GM19395 (cell line): ENCODE measurements around the gene ITGA2B.
"Not testable (repeated sequence)": the region's sequence is repeated elsewhere in the genome, so short reads cannot be mapped to it uniquely, and the experiment has no call there.

ENCODE experiments used
- ATAC-seq: cut with Tn5 transposase; IDR thresholded peaks from one replicate; pipeline ENCODE4 v1.9.1; 2021; ENCODE audit warnings: mild to moderate bottlenecking, moderate library complexity; ENCODE audit not compliant: unreplicated experiment

The ITGA2B gene

DNA sequence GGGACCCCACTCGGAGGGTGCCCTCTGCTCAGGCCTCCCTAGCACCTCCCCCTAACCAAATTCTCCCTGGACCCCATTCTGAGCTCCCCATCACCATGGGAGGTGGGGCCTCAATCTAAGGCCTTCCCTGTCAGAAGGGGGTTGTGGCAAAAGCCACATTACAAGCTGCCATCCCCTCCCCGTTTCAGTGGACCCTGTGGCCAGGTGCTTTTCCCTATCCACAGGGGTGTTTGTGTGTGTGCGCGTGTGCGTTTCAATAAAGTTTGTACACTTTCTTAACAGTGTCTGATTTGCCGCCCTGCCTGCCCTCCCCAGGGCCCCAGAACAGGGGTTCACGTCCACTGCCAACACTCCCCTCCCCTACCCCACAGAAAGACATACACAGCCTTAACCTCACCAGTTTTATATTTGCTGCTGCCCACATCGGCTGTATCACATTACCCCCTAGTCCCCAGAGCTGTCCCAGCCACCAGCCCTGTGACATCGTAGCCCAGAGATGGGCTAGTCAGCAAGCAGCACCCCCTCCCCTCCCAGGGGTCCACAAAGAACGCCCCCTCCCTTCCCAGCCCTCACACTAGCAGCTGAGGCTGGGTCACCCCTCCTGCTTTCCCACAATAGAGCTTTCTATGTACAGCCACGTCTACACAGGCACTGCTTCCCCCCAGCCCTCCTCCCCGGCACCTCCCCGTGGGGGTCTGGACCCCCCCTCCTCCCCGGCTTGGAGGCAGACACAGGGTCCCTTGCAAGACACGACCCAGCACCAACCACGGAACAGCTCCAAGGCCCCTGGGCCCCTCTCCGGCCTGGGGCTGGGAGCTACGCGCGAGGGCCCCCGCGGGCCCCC lies 36.4 kb downstream of the ITGA2B start:
- ATAC-seq, result no peak

DNA sequence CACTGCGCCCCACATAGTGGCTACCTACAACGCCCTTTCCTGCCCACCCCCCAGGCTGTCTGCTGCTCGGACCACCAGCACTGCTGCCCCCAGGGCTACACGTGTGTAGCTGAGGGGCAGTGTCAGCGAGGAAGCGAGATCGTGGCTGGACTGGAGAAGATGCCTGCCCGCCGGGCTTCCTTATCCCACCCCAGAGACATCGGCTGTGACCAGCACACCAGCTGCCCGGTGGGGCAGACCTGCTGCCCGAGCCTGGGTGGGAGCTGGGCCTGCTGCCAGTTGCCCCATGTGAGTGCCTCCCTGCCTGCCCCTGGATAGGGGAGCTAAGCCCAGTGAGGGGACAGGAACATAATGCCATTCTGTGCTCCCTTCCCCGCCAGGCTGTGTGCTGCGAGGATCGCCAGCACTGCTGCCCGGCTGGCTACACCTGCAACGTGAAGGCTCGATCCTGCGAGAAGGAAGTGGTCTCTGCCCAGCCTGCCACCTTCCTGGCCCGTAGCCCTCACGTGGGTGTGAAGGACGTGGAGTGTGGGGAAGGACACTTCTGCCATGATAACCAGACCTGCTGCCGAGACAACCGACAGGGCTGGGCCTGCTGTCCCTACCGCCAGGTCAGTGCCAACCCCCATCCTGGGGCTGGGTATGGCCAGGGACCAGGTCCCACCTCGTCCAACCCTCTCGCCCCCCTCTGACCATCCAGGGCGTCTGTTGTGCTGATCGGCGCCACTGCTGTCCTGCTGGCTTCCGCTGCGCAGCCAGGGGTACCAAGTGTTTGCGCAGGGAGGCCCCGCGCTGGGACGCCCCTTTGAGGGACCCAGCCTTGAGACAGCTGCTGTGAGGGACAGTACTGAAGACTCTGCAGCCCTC lies 37.3 kb downstream of the ITGA2B start:
- no peak for ATAC-seq

DNA sequence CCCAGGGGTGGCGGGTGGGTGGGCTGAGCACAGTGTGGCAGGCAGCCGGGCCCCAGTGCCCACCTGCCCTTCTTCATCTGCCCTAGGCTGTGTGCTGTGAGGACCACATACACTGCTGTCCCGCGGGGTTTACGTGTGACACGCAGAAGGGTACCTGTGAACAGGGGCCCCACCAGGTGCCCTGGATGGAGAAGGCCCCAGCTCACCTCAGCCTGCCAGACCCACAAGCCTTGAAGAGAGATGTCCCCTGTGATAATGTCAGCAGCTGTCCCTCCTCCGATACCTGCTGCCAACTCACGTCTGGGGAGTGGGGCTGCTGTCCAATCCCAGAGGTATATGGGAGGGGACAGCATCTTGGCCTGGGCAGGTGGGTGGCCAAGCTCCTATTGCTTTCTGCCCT lies 38.0 kb downstream of the ITGA2B start:
- ATAC-seq, result no peak

DNA sequence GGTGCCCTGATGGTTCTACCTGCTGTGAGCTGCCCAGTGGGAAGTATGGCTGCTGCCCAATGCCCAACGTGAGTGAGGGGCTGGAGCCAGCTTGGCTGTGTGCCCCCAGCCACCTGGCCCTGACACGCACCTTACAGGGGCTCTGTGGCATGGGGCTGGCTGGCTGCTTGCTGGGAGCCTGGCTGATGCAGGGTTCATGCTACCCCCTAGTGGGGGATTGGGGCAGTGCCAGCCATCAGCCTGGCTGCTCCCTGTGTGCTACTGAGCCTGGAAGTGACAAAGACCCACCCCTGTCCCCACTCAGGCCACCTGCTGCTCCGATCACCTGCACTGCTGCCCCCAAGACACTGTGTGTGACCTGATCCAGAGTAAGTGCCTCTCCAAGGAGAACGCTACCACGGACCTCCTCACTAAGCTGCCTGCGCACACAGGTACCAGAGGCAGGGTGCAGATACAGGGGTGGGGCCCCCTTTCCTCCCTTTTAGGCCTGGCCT lies 38.7 kb downstream of the ITGA2B start:
- ATAC-seq, result no peak

DNA sequence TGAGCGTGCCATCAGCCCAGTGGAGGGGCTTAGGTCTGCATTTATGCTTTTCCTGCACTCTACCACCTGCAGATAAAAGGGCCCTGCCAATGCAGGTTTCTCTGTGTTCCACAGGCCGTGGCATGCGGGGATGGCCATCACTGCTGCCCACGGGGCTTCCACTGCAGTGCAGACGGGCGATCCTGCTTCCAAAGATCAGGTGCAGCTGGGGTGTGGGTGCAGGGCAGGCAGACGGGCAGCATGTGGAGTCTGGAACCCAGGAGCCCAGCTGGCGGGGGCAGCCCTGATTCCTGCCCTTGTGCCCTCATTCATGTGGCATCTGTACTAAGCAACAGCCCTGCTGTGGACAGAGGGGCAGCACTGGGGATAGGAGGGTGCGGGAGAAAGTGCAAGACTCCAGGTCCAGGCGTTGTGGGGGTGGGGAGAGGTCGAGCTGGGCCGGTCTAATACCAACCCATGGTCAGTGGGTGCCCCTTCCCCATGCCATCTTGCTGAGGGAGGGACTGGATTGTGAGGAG lies 39.8 kb downstream of the ITGA2B start:
- ATAC-seq, result no peak

DNA sequence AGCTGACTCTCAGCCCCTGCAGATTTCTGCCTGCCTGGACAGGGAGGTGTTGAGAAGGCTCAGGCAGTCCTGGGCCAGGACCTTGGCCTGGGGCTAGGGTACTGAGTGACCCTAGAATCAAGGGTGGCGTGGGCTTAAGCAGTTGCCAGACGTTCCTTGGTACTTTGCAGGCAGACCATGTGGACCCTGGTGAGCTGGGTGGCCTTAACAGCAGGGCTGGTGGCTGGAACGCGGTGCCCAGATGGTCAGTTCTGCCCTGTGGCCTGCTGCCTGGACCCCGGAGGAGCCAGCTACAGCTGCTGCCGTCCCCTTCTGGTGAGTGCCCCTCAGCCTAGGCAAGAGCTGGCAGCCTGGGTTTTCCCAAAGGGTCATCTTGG lies 40.5 kb downstream of the ITGA2B start:
- ATAC-seq, result no peak

DNA sequence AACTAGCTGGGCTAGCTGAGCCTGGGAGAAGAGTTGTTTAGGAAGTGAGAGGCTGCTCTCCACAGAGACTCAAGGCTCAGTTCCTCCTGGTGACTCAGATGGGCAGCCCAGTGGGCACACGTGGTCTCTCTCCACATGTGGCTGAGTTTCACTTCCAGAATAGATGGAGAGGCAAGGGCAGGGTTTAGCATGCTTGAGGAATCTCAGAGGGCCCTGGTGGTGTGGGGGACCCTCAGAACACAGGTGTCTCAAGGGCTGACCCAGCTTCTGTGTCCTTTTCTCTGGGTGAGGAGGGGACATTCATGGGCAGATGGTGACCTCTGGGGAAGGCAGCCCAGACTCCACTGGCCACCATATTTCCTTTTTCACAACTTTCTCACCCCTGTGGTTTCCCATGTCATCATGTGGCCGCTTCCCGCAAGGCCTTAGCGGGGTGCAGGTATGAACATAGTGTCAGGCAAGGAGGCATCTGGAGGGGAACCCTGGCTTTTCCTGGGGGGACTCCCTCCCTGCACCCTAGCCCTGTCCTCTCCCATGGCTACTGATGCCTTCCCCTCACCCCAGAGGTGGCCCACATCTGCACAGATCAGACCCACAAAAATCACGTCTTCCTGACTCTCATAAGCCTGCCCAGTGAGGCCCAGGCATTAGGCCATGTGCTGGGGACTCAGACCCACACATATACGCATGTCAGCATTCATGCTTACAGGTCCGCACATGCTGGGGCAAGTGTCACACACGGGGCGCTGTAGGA lies 41.0 kb downstream of the ITGA2B start:
- ATAC-seq, result peak; percentile 39

DNA sequence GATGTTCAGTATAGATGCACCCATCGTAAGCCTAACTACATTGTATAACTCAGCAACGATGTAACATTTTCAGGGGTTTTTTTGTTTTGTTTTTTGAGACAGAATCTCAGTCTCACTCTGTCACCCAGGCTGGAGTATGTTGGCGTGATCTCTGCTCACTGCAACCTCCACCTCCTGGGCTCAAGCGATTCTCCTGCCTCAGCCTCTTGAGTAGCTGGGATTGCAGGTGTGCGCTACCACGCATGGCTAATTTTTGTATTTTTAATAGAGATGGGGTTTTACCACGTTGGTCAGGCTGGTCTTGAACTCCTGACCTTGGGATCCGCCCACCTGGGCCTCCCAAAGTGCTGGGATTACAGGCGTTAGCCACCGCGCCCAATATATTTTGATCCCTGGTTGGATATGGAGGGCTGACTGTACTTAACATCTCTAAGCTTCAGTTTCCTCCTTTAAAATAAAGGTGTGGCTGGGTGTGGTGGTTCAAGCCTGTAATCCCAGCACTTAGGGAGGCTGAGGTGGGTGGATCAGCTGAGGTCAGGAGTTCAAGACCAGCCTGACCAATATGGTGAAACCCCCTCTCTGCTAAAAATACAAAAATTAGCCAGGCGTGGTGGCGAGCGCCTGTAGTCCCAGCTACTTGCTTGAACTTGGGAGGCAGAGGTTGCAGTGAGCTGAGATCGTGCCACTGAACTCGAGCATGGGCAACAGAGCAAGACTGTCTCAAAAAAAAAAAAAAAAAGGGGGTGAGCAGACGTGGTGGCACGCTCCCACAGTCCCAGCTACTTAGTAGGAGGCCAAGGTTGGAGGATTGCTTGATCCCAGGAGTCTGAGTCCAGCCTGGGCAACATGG lies 42.0 kb downstream of the ITGA2B start:
- not testable (repeated sequence) for ATAC-seq

DNA sequence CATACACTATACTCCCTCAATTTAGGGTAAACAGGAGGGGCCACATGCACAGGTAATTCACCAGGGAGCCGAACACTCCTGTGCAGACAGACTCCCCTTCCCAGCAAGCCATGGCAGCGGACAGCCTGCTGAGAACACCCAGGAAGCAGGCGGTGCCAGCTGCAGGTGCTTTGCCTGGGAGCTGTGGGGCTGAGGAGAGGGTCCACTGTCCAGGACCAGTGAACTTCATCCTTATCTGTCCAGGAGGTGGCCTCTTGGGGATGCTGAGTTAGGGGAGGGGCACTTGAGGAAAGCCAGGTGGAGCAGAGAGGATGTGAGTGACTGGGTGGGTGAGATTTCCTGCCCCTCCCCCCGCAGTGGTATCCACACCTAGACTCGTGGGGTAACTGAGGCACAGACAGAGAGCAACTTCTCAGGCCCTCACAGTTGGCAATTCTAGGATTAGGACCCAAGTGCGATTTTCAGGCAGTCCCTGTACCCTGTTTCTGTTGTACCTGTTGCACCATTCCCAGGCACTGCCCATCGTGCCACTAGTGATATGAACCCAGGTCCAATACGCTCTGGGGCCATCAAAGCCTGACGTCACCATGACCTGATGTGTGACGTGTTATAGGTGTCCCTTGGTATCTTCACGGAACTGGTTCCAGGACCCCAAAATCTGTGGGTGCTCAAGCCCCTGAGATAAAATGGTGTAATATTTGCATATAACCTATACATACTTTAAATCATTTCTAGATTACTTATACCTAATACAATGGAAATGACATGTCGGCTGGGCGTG lies 43.2 kb downstream of the ITGA2B start:
- no peak for ATAC-seq

DNA sequence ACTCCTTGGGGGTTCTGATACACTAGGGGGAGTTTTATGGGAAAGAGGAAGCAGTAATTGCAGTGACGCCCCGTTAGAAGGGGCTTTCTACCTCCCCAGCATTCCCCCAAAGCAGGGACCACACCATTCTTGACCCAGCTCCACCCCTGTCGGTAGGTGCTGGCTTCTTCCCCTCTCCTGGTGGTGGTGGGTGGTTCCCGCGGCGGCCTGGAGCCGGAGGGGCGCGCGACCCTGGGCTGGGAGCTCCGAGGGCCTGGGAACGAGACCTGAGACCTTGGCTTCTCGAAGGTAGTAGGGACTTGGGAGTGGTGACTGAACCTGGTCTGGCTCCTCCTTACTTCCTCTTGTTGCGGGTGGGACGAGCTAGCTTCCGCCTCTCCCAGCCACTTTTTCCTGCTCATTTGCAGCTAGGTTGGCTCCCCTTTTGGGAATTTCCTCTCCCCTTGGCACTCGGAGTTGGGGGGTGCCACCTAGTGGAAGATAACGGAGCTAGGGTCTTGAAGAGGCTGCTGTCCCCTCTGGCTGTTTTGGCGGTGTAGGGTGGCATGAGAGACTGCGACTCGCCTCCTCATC lies 43.9 kb downstream of the ITGA2B start:
- no peak for ATAC-seq

DNA sequence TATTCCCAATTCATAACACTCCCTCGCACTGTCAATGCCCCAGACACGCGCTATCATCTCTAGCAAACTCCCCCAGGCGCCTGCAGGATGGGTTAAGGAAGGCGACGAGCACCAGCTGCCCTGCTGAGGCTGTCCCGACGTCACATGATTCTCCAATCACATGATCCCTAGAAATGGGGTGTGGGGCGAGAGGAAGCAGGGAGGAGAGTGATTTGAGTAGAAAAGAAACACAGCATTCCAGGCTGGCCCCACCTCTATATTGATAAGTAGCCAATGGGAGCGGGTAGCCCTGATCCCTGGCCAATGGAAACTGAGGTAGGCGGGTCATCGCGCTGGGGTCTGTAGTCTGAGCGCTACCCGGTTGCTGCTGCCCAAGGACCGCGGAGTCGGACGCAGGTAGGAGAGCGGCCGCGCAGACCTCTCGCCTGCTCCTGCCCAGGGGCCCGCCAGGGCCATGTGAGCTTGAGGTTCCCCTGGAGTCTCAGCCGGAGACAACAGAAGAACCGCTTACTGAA lies 44.5 kb downstream of the ITGA2B start, which contains the start of gene GRN:
Gene GRN, plus strand, starts transcription at position 364 of the 515 bp plus-strand sequence. CDS start 3,863 bp downstream, outside the sequence.
- peak; percentile 61 for ATAC-seq

DNA sequence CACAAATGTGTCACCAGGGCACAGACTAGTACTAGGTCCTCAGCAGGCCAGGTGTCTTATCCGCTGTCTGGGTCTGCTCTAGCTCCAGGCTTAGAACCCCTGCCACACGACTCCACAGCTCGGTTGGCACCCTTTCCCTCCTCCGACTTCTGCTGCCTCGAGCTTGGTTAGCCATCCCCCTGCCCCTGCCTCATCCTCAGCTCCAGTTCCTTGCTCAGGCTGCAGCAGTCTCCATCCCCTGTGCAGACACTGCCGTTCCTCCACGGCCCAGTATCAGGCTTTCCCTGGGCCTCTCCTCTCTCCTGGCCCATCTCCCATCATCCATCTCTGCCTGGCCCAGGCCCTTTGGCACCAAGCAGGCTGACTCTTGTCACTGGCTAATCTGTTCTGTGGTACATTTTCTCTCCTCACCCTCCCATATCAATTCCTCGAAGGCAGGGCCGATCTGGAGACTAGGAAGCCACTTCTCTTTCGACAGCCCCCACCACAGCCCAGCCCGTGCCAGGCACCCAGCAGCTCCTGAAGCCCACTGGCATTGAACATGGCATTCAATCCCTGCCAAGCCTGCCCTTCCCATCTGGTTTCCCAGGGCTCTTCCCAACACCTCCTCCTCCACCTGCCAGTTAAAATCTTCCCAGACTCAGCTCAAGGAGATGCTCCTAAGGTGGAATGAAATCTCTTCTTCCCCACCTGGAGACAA lies 45.8 kb downstream of the ITGA2B start:
- ATAC-seq, result no peak

DNA sequence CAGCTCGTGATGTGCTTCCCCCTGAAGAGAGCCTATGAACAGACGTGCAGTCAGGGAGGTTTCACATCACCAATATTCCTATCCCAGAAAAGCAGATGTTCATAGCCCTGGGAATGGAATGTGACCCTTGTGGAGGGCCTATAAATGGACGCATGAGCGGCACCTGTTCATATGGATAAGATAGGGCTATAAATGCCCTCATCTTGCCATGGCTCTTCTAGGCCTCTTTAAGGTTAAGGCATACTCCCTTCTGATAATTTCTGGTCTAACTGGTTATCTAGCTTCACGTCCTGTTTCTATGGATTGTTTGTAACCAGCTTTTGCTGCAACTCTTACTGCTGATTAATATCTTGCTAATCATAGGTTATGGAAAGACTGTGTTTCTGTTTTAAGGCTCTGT lies 48.9 kb downstream of the ITGA2B start:
- ATAC-seq, result not testable (repeated sequence)

DNA sequence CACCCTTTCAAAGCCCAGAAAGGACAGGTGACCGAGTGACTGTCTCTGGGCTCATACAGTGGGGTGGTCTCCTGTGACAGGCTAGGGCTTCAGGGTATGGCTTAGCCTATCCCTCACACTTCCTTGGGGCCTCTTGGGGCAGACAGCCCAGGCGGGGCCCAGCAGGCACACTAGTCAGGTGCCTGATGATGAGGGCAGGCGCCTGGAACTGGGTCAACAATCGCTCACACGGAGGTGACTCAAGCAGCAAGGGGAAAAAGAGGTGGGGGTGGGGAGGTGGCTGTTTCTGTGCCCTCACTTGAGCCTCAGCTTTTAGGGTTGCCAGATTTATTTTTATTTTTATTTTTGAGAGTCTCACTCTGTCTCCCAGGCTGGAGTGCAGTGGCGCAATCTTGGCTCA lies 50.7 kb downstream of the ITGA2B start:
- no peak for ATAC-seq

DNA sequence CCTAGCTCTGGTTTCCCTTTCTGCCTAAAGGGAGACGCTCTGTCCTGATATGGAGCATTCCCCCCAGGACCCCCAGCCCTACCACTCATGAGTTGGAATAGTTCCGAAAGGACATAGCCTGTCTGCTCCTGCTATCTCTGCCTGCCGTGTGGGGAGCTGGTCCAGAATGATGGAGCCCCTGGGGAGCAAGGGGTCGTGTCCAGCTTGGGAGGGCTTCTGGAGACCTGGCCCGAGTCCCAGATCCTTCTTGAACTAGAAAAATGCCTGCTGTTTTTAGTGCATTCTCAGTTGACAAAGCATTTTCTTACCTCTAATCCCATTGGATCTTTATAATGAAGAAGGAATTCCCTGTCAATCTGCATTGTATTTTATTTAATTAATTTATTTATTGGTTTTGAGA lies 53.5 kb downstream of the ITGA2B start:
- ATAC-seq, result no peak

DNA sequence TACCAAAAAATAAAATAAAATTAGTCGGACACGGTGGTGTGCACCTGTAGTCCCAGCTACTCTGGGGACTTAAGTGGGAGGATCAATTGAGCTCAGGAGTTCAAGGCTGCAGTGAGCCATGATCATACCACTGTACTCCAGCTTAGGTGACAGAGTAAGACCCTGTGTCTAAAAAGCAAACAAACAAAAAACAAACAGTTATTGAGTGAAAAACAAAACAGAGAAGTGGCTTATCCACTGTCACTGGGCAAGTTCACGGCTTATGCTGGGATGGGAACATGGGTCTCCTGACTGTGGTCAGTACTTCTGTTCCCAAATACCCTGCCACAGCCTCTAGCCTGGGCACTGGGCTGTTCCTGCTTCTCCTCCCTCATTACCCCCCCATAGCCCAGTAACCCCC lies 53.9 kb downstream of the ITGA2B start:
- no peak for ATAC-seq

DNA sequence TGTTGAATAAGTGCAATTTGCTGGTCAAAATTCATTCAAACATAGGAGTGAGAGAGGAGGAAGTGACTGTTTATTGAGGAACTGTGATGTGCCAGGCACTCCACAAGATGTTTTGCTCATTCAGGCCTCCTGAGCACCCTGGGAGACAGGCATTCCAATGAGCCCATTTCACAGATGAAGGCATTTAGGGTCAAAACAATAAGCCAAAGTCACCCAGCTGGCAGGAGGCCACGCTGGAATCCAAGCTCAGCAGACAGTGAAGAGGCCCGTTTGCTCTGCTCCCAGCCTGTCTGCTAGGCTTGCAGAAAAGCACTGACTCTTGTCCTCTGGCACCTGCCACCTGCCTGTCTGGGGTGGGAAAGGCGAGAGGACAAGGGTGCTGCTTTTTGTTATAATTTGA lies 54.7 kb downstream of the ITGA2B start:
- no peak for ATAC-seq

DNA sequence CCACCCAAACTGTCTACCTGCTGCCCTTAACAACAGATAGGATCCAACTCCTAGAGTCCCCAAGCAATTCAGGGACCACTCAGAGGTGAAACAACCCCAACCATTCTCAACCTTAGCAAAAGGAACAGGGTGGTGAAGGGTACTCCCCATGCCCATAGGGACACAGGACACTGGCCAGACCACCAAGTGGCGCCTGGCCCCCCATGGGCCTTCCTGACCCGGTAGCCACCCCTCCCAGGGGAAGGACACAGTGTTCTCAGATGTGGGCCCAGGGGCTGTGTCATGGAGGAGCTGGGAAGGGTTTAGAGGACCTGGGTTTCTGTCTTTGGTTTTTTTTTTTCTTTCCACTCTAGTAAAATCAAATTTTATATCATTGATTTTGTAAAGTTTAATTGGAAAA lies 55.1 kb downstream of the ITGA2B start:
- no peak for ATAC-seq
